ENCODE data around the gene TMBIM4.

The TMBIM4 gene

DNA sequence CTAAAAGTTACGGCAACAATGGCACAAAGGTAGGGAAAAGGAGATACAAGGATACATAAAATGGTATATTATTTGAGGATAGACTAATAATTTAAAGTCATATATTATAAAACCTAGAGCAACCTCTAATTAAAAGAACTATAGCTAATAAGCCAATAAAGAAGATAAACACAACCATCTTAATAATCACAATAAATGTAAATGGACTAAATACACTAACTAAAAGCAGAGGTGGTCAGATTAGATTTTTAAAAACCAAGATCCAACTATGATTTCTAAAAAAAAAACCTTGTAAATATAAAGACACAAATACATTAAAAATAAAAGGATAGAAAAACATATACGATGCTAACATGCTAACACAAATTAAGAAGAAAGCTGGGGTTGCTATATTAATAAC is 28.5 kb downstream of the TMBIM4 start:
- Histone ChIP-seq H3K9ac (ENCODE audit: low read depth, low read length) (no peak overlapping the region), H3K9me3 (ENCODE audit: control insufficient read depth, insufficient read depth, low read length) (peaks cover 13% of the 10 kb centered on the region; the same call in 1 of the 2 replicates), H3K4me1 (ENCODE audit: insufficient read depth, low read length) (no peaks in the 10 kb centered on the region; the same call in none of the 2 replicates), H3K36me3 (ENCODE audit: insufficient read depth, low read length) (peaks cover 7% of the 10 kb centered on the region)

DNA sequence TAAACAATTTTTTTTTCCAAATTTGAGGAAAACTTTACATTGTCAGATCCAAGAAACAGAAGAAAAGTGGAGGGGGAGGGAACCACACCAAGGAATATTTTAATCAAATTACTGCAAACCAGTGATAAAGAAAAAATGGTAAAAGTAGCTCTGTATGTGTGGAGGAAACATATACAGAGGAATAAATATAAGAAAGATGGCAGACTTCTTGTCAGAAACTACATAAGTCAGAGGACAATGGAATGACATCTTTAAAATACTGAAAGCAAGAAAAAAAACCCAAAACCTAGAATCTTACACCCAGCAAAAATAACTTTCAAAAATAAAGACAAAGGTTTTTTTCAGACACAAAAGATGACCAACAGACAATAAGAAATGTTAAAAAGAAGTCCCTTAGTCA is 29.1 kb downstream of the TMBIM4 start:
- Histone ChIP-seq H3K36me3 (ENCODE audit: insufficient read depth, low read length) (peaks cover 10% of the 10 kb centered on the region), H3K4me1 (ENCODE audit: insufficient read depth, low read length) (no peaks in the 10 kb centered on the region; the same call in none of the 2 replicates), H3K9ac (ENCODE audit: low read depth, low read length) (no peak overlapping the region), H3K9me3 (ENCODE audit: control insufficient read depth, insufficient read depth, low read length) (peaks cover 13% of the 10 kb centered on the region; the same call in 1 of the 2 replicates)

DNA sequence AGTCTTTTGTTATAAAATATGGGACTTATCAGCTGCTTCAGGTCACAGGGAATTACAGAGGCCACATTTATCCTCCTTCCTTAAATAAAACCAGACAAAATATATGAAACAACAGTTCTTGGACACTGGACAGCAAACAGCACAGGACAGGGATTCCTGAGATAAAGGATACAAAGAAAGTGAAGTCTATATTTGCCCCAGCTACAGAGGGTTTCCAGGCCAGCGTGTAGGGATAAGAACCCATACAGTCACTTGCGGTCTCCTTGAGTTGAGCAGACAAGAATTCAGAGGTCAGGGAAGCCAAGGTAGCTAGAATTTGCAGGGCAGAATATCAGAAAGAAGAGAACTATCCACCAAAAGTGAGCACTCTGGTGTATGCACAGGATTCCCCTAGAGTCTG is 30.5 kb downstream of the TMBIM4 start:
- no peak overlapping the region for H3K9ac ChIP-seq (ENCODE audit: low read depth, low read length)
- peaks cover 13% of the 10 kb centered on the region; the same call in 1 of the 2 replicates for H3K9me3 ChIP-seq (ENCODE audit: control insufficient read depth, insufficient read depth, low read length)
- no peaks in the 10 kb centered on the region for H3K4me1 ChIP-seq (ENCODE audit: insufficient read depth, low read length)
- peaks cover 10% of the 10 kb centered on the region for H3K36me3 ChIP-seq (ENCODE audit: insufficient read depth, low read length)

DNA sequence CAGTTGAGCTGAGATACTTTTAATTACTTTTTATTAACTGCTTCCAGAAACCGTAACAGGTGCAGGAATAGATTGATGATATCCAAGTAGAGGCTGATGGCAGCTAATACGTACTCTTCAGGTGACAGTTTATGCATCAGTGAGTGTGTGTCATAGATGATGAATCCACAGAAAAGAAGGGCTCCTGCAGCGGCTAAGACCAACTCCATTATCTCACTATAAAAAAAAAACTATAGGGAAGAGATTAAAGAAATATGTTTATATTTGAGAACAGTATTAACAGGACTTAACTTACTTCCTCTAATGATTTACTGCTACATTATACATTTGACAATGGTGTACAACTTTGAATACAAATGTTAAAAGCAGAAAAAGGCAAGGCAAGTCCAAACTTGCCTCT is 31.9 kb downstream of the TMBIM4 start:
- peaks cover 13% of the 10 kb centered on the region; the same call in 1 of the 2 replicates for H3K9me3 ChIP-seq (ENCODE audit: control insufficient read depth, insufficient read depth, low read length)
- peaks cover 10% of the 10 kb centered on the region for H3K36me3 ChIP-seq (ENCODE audit: insufficient read depth, low read length)
- peaks cover under 1% of the 10 kb centered on the region; the same call in 1 of the 2 replicates for H3K4me1 ChIP-seq (ENCODE audit: insufficient read depth, low read length)
- H3K9ac ChIP-seq (ENCODE audit: low read depth, low read length), result no peak overlapping the region

DNA sequence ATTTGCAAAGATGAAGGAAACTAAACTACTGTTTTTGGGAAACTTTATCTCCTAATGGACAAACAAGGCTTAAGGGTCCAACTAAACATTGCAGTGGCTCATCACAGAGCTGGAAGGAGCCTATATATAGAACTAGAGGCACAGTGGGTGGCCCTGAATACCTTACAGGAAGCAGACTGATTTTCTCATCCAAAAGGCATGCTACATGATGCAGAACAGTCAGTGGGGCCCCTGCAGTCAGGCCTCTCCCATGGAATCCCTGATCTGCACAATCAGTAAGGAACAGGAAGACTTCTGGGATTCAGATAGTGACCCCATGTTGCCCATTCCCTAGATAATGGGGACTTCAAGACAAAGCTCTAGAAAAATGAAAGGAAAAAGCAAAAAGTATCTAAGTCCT is 37.4 kb downstream of the TMBIM4 start:
- Histone ChIP-seq H3K36me3 (ENCODE audit: insufficient read depth, low read length) (peaks cover 17% of the 10 kb centered on the region), H3K9me3 (ENCODE audit: control insufficient read depth, insufficient read depth, low read length) (no peaks in the 10 kb centered on the region), H3K4me1 (ENCODE audit: insufficient read depth, low read length) (peaks cover 13% of the 10 kb centered on the region), H3K9ac (ENCODE audit: low read depth, low read length) (peak overlapping the region; percentile 20; the same call in 1 of the 2 replicates)

DNA sequence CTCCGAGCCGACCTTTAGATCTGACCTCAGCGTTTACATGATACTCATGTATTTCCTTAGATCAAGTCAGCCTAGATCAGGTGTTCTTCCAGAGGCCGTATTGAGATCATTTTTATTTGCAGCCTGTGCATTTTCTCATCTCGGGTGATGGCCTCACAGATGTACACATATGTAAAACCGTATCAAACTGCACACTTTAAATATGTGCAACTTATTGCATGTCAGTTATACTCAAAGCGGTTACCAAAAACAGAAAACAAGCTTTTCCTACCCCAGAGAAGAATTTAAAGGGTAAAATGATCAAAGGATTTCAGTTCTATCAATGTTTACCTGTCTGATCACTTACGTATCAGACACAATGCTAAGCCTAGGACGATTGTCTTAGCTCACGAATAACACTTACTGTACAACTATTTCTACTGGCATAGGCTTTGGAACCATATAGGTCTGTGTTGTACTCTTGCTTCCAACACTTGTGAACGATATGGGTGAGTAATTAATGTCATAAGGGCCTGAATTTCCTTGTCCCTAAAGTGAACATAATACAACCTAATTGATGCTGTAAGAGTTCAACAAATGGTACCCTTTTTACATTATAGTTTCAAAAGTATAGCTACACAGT is 38.6 kb downstream of the TMBIM4 start:
- Histone ChIP-seq H3K4me1 (ENCODE audit: insufficient read depth, low read length) (peaks cover 13% of the 10 kb centered on the region), H3K36me3 (ENCODE audit: insufficient read depth, low read length) (peaks cover 17% of the 10 kb centered on the region; the same call in 1 of the 2 replicates), H3K9me3 (ENCODE audit: control insufficient read depth, insufficient read depth, low read length) (no peaks in the 10 kb centered on the region), H3K9ac (ENCODE audit: low read depth, low read length) (peak overlapping the region; percentile 91)

DNA sequence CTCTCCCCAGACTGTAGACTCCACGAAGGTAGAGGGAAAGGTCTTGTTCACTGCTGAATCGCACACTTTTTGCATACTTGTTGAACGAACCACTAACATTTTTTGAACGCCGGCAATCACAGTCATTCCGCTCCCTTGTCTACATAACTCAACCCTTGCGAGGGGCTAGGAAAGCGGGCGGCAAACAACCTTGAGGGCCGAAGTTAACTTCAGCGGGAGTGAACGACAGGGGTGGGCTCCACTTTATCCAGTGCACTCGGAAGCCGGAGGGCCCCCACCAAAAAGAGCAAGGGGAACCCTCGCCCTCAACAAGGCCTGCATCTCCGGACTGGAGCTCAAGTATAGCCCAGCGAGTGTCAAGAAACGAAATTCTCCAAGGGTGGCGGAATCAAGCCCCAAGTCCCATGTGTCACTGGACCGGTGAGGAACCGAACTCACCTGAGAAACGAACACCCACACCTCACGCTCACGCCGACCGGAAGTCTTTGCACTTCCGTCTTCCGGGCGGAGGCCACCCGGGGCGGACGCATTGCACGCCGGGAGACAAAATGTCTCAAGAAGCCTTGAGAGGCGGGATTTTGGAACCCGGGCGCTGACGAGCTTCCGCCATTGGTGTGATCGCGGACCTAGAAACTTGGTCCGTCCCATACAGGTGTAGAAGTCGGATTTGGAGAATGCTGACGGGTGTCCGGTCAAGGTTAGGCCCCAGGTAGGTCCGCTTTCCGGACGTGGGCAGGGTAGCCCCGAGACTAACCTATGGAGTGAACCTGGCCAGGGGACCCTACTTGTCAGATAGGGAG is 39.3 kb downstream of the TMBIM4 start, which contains the start of gene LLPH:
Gene LLPH, minus strand, starts transcription at position 484 of the 800 bp plus-strand sequence. CDS start 1,644 bp downstream, outside the sequence.
- no peaks in the 10 kb centered on the region for H3K9me3 ChIP-seq (ENCODE audit: control insufficient read depth, insufficient read depth, low read length)
- H3K36me3 ChIP-seq (ENCODE audit: insufficient read depth, low read length), result peaks cover 20% of the 10 kb centered on the region; the same call in 1 of the 2 replicates
- peaks cover 13% of the 10 kb centered on the region for H3K4me1 ChIP-seq (ENCODE audit: insufficient read depth, low read length)
- peak within 1 kb of the TSS; percentile 91 for H3K9ac ChIP-seq (ENCODE audit: low read depth, low read length)

DNA sequence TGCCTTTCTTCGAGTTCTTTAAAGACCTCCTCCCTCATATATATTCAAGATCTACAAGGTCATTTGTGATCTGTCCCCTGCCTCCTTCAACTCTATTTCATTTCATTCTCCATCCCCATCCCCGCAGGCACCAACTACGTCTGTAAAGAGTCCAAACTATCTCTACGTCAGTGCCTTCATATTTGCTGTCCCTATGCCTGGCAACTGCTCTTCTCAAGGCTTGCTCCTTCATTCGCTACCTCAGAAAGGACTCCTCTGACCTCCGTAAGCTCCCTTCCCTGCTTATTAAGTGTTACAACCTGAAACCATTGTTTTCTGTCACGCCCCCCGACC is 39.9 kb downstream of the TMBIM4 start:
- Histone ChIP-seq H3K9ac (ENCODE audit: low read depth, low read length) (peak overlapping the region; percentile 91), H3K36me3 (ENCODE audit: insufficient read depth, low read length) (peaks cover 20% of the 10 kb centered on the region; the same call in 1 of the 2 replicates), H3K9me3 (ENCODE audit: control insufficient read depth, insufficient read depth, low read length) (no peaks in the 10 kb centered on the region), H3K4me1 (ENCODE audit: insufficient read depth, low read length) (peaks cover 13% of the 10 kb centered on the region)

DNA sequence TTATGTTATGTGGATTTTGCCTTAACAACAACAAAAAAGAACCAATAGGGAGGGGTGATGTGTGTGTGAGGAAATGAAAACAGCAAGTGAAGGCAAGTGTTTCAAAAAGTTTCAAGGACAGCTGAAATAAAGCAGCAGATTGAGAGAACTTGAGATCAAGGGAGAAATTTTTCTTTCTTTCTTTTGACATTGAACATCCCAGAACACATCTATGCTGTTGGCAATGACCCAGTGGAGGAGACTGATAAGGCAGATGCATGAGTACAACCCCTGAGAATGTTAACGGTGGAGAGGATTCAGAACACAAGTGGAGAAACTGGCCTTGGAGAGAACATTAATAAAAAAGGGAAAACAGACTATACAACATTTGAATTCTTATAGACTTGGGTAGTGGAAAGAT is 42.1 kb downstream of the TMBIM4 start:
- Histone ChIP-seq H3K9ac (ENCODE audit: low read depth, low read length) (no peak overlapping the region), H3K9me3 (ENCODE audit: control insufficient read depth, insufficient read depth, low read length) (no peaks in the 10 kb centered on the region), H3K36me3 (ENCODE audit: insufficient read depth, low read length) (peaks cover 22% of the 10 kb centered on the region), H3K4me1 (ENCODE audit: insufficient read depth, low read length) (peaks cover 10% of the 10 kb centered on the region)

DNA sequence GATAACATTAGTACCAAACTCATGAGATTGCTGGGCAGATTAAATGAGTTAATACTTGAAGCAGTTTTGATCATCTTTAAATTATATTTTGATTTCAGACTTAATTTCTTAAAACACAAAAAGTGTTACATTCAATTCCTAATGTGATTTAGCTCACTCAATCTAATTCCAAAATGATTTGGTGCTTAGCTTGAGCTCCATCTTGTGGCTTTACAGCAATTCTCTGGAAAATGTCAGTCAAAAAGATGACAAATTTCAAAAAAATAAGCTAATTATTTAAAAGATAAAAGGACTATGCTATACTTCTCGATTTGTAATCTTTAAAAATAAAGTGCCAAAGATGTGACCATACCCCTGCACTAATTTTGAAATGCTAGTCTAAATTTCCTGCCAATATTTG is 49.3 kb downstream of the TMBIM4 start:
- Histone ChIP-seq H3K4me1 (ENCODE audit: insufficient read depth, low read length) (no peaks in the 10 kb centered on the region), H3K36me3 (ENCODE audit: insufficient read depth, low read length) (peaks cover 6% of the 10 kb centered on the region), H3K9me3 (ENCODE audit: control insufficient read depth, insufficient read depth, low read length) (no peaks in the 10 kb centered on the region), H3K9ac (ENCODE audit: low read depth, low read length) (no peak overlapping the region)

DNA sequence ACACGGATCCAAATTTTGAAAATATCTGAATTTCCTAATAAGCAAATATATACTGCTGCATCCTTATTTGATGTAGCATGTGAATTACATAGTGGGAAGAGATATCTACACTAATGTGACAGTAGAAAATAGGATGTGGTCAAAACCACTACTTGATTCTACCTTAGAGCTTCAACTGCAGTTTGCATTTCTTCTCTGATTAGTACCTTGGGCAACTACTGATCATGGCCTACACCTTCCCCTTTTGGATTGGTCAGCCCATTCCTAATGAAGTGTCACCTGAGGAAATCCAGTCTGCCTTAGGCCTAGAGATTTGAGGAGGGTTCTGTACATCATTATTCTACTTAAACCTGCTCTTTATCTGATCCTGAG is 49.9 kb downstream of the TMBIM4 start:
- H3K4me1 ChIP-seq (ENCODE audit: insufficient read depth, low read length), result no peaks in the 10 kb centered on the region
- peaks cover 6% of the 10 kb centered on the region for H3K36me3 ChIP-seq (ENCODE audit: insufficient read depth, low read length)
- H3K9ac ChIP-seq (ENCODE audit: low read depth, low read length), result no peak overlapping the region
- no peaks in the 10 kb centered on the region for H3K9me3 ChIP-seq (ENCODE audit: control insufficient read depth, insufficient read depth, low read length)

DNA sequence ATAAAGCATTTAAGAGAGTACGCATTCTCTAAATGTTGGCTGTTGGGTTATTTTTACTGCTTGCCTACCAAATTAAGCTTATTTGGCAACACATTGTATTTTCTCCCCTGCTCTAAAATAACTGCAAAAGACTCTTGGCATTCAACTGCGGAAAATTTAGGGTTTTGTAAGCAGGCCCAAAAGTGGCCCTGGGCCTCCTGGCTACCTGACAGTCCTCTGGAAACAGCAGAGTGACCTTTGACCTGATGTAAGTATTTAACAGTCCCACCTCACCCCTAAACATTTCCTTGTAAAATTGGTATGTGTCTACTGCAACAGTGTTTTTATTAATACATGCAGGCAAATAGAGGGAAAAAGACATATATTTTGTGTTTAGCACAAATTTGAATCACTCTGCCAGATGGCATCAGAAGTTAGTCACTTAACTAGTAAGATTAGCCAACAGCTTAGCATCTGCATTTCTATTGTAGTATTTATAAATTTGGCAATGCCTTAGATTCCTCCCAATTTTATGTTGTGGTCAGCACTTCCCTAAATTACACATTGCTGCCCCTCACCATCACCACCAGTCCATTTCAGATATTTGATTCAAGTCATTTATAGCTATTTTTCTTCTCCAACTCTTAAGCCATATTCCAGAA is 50.4 kb downstream of the TMBIM4 start:
- Histone ChIP-seq H3K4me1 (ENCODE audit: insufficient read depth, low read length) (no peaks in the 10 kb centered on the region), H3K36me3 (ENCODE audit: insufficient read depth, low read length) (peaks cover 4% of the 10 kb centered on the region), H3K9ac (ENCODE audit: low read depth, low read length) (no peak overlapping the region), H3K9me3 (ENCODE audit: control insufficient read depth, insufficient read depth, low read length) (no peaks in the 10 kb centered on the region)

DNA sequence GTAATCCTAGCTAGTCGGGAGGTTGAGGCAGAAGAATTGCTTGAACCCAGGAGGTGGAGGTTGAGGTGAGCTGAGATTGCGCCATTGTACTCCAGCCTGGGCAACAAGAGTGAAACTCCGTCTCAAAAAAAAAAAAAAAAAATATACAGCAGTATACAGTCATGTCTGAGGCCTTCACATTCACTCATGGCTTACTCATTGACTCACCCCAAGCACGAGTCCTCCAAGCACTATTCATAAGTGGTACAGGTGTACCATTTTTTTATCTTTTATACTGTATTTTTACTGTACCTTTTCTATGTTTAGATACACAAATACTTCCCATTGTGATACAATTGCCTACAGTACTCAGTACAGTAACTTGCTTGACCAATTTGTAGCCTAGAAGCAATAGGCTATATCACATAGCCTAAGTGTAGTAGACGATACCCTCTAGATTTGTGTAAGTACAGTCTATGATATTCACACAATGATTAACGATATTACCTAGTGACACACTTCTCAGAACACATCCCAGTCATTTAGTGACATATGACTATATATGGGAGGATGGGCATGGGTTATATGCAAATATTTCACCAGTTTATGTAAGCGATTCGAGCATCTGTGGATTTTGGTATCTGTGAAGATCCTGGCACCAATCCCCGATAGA is 51.4 kb downstream of the TMBIM4 start:
- Histone ChIP-seq H3K36me3 (ENCODE audit: insufficient read depth, low read length) (peaks cover 4% of the 10 kb centered on the region), H3K9ac (ENCODE audit: low read depth, low read length) (no peak overlapping the region), H3K4me1 (ENCODE audit: insufficient read depth, low read length) (no peaks in the 10 kb centered on the region), H3K9me3 (ENCODE audit: control insufficient read depth, insufficient read depth, low read length) (no peaks in the 10 kb centered on the region)

DNA sequence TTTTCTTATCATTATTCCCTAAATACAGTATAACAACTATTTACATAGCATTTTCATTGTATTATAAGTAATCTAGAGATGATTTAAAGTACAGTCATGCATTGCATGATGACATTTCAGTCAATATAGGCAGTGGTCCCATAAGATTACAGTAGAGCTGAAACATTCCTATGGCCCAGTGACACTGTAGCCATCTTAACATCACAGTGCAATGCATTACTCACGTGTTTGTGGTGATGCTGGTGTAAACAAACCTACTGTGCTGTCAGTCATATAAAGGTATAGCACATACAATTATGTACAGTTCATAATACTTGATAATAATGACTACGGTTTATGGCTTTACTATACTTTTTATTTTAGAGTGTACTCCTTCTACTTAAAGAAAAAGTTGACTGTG is 52.6 kb downstream of the TMBIM4 start:
- no peak overlapping the region for H3K9ac ChIP-seq (ENCODE audit: low read depth, low read length)
- H3K36me3 ChIP-seq (ENCODE audit: insufficient read depth, low read length), result peaks cover 2% of the 10 kb centered on the region
- no peaks in the 10 kb centered on the region for H3K4me1 ChIP-seq (ENCODE audit: insufficient read depth, low read length)
- H3K9me3 ChIP-seq (ENCODE audit: control insufficient read depth, insufficient read depth, low read length), result no peaks in the 10 kb centered on the region

Data from ES-I3 (cell line).